Type B pancreatic cell (in vitro differentiated cells): ENCODE data around the gene ATP5F1A. TPM values are rescaled to one million over a fixed set of nuclear protein-coding genes. Genes with fewer than 3 reads are reported as not detected.

Source experiments
- DNase-seq: peaks from one replicate; pipeline ENCODE4 v3.0.0; 2021; ENCODE audit warnings: mixed read lengths; ENCODE audit not compliant: unreplicated experiment; ENCODE audit errors: extremely low spot score
- H3K27ac Mint-ChIP-seq: 2 replicates; pipeline ENCODE4 v1.8.0; 2021; ENCODE audit warnings: mild to moderate bottlenecking, mixed read lengths
- H3K27me3 Mint-ChIP-seq: 2 replicates; pipeline ENCODE4 v1.8.0; 2021; ENCODE audit warnings: mixed read lengths
- H3K36me3 Mint-ChIP-seq: 2 replicates; pipeline ENCODE4 v1.8.0; 2021; ENCODE audit warnings: mixed read lengths
- H3K4me1 Mint-ChIP-seq: one replicate; pipeline ENCODE4 v1.8.0; 2021; ENCODE audit warnings: mixed read lengths; ENCODE audit not compliant: unreplicated experiment
- H3K4me3 Mint-ChIP-seq: 2 replicates; pipeline ENCODE4 v1.8.0; 2021; ENCODE audit warnings: mild to moderate bottlenecking, mixed read lengths
- H3K9me3 Mint-ChIP-seq: 2 replicates; pipeline ENCODE4 v1.8.0; 2021; ENCODE audit warnings: mixed read lengths
- CTCF ChIP-seq: fragments of 200-600 bp; sonication (generic); conservative IDR thresholded peaks from 2 replicates; pipeline ENCODE4 v1.5.0; 2021; ENCODE audit warnings: antibody characterized with exemption, mild to moderate bottlenecking
- total RNA-seq: library from RNA; stranded (reverse); gene quantifications from 2 replicates; pipeline ENCODE4 v1.2.1, GENCODE V29; 2021; ENCODE audit warnings: low replicate concordance

Gene ATP5F1A
- total RNA-seq, 1 donor from 2014 or later: 526 TPM

DNA sequence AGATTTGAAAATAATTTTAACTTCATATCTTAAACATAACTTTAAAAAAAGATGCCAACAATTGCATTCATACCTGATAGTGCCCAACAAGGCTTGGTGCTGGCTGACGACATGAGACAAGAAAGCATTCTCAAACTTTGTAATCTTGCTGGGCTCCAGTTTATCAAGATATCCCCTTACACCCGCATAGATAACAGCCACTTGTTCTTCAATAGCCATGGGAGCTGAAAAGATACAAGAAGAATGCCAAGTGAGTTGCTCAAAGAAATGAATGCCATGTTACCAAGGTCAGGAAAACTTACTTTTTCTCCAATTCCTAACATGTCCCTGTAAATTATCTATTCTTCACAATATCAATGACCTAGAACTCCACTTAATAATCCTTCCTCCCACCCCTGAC lies 13.7 kb downstream of the ATP5F1A start:
- no peaks in the 10 kb centered on the region for H3K9me3 Mint-ChIP-seq
- no peaks in the 10 kb centered on the region for H3K27me3 Mint-ChIP-seq
- no peak for TF ChIP-seq CTCF
- no peak for DNase-seq
- peaks cover 51% of the 10 kb centered on the region for H3K36me3 Mint-ChIP-seq
- no peak overlapping the region for H3K4me3 Mint-ChIP-seq
- no peaks in the 10 kb centered on the region for H3K4me1 Mint-ChIP-seq
- no peak overlapping the region for H3K27ac Mint-ChIP-seq

GRCh38 chr18:46080156-46080555 lies 17.9 kb downstream of the ATP5F1A start:
- Mint-ChIP-seq H3K27me3 (no peaks in the 10 kb centered on the region), H3K27ac (no peak overlapping the region), H3K36me3 (peaks cover 27% of the 10 kb centered on the region), H3K9me3 (no peaks in the 10 kb centered on the region), H3K4me3 (no peak overlapping the region), H3K4me1 (no peaks in the 10 kb centered on the region)
- no peak for DNase-seq
- TF ChIP-seq CTCF: no peak

GRCh38 chr18:46079336-46079735 lies 18.8 kb downstream of the ATP5F1A start:
- Mint-ChIP-seq H3K9me3 (no peaks in the 10 kb centered on the region), H3K36me3 (peaks cover 22% of the 10 kb centered on the region), H3K4me1 (no peaks in the 10 kb centered on the region), H3K27ac (no peak overlapping the region), H3K4me3 (no peak overlapping the region), H3K27me3 (no peaks in the 10 kb centered on the region)
- peak; percentile 6 for DNase-seq
- no peak for TF ChIP-seq CTCF

DNA sequence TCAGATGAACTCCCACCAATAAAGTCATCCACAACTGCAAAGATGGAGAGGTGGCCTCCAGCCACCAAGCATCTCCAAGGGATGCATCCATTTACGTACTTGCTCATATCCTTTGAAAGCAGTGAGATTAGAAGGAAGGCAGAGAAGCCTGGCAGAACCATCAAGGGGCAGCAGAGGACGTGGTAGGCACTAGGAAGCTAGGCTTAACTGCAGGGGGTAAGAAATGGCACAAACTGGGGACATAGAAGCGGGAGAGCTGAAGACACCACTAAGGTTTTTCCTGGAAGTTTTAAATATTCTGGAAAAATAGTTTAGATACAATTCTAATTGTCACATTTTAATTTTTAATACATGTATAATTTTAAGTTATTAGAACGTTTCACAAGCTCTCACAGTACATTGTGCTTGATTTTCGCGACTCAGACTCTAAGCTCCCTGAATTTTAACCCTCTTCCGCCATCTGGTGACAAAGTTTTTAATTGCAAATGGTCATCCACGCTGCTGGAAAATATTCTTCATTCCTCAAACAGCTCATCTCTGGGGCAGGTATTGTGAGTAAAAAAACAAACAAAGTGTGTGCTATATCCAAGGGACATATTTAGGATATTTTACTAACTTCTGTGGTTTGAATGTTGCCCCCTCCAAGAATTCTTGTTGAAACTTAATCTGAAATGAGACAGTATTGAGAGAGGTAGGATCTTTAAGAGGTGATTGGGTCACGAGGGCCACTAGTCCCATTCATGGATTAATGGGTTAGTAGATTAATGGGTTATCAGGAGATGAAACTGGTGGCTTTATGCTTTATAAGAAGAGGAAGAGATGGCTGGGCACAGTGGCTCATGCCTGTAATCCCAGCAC lies 24.4 kb downstream of the ATP5F1A start:
- DNase-seq: no peak
- Mint-ChIP-seq H3K36me3 (no peaks in the 10 kb centered on the region), H3K4me1 (peaks cover 17% of the 10 kb centered on the region), H3K9me3 (no peaks in the 10 kb centered on the region), H3K27ac (no peak overlapping the region), H3K27me3 (peaks cover 2% of the 10 kb centered on the region), H3K4me3 (peak overlapping the region; percentile 88)
- TF ChIP-seq CTCF: peak; percentile 83

DNA sequence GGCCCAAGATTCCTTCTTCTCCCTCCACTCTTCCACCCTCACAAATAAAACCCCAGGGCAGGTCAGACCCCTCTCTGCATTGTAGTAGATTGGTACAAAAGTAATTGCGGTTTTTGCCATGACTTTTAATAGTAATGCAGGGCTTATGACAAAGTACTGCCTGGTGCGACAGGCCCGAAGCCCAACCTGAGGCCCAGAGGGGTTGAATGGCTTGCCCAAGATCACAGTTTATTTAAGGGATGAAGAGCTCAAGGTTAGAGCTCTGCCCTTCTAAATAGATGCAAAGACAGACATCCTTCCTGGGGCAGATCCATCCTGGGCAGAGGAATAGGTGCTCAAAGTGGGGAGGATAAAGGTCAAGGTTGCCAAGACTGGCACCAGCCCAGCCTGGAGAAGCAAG lies 25.1 kb downstream of the ATP5F1A start:
- Mint-ChIP-seq H3K4me1 (peaks cover 17% of the 10 kb centered on the region), H3K27ac (no peak overlapping the region), H3K36me3 (no peaks in the 10 kb centered on the region), H3K27me3 (peaks cover 2% of the 10 kb centered on the region), H3K4me3 (peak overlapping the region; percentile 88), H3K9me3 (no peaks in the 10 kb centered on the region)
- DNase-seq: no peak
- no peak for TF ChIP-seq CTCF
